HG03060 (cell line): ENCODE measurements around the gene NEK9.
"Not testable (repeated sequence)": the region's sequence is repeated elsewhere in the genome, so short reads cannot be mapped to it uniquely, and the experiment has no call there.

Source experiments
- ATAC-seq: cut with Tn5 transposase; IDR thresholded peaks from one replicate; pipeline ENCODE4 v1.9.1; 2021; ENCODE audit warnings: low read depth, moderate number of reproducible peaks; ENCODE audit not compliant: unreplicated experiment

Gene NEK9

GRCh38 chr14:75068294-75069120 lies 58.3 kb downstream of the NEK9 start:
- no peak for ATAC-seq

GRCh38 chr14:75067765-75068164 lies 59.1 kb downstream of the NEK9 start:
- ATAC-seq, result not testable (repeated sequence)

DNA sequence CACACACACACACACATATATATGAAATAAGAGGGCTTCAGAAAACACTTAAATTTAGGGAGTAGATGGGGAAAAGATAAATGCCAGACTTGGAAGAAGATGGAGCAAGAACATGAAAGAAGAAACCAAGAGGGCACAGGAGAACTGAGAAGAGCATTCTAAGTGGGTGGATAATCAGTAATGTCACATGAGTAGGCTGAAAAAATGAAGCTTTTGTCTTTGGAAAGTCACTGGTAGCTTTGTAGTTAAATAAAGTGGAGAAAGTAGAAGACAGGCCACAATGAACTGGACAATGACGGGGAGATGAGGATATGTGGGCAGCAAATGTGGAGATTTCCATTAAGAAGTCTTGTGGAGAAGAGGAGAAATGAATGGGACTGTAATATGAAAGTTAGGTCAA lies 59.6 kb downstream of the NEK9 start:
- ATAC-seq, result no peak

GRCh38 chr14:75066691-75067090 lies 60.2 kb downstream of the NEK9 start:
- no peak for ATAC-seq

- no peak for ATAC-seq
These were observed 62.7 kb downstream of the NEK9 start for GRCh38 chr14:75064205-75064567.

- peak; percentile 72 for ATAC-seq
These were observed 63.2 kb downstream of the NEK9 start, which contains the start of gene ACYP1 for GRCh38 chr14:75063491-75064204. Gene ACYP1, minus strand, starts transcription at chr14:75064024. Its CDS starts 471 bp downstream, at chr14:75063553.

- ATAC-seq, result no peak
These were observed 63.8 kb downstream of the NEK9 start for GRCh38 chr14:75063013-75063412.

DNA sequence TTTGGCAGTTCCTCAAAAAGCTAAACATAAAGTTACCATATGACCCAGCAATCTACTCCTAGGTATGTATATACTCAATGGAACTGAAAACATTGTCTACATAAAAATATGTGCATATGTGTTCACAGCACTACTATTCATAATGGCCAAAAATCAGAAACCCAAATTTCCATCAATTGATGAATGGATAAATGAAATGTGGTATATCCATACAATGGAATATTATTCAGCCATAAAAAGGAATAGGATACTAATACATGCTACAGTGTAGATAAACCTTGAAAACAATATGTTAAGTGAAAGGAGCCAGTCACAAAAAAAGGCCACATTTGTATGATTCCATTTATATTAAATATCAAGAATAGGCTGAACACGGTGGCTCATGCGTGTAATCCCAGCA lies 66.4 kb downstream of the NEK9 start:
- no peak for ATAC-seq

DNA sequence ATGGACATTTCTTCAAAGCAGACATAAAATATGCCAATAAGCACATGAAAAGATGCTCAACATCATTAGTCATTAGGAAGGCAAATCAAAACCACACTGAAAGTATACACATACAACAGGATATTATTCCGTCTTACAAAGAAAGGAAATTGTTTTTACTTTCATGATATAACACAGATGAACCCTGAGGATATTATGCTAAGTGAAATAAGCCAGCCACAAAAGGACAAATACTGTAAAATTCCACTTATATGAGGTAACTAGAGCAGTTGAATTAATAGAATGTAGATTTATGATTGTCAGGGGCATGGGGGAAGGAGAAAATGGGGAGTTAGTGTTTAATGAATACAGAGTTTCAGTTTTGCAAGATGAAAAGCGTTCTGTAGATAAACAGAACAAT lies 67.2 kb downstream of the NEK9 start:
- no peak for ATAC-seq

- no peak for ATAC-seq
These were observed 72.4 kb downstream of the NEK9 start for GRCh38 chr14:75054421-75054820.

DNA sequence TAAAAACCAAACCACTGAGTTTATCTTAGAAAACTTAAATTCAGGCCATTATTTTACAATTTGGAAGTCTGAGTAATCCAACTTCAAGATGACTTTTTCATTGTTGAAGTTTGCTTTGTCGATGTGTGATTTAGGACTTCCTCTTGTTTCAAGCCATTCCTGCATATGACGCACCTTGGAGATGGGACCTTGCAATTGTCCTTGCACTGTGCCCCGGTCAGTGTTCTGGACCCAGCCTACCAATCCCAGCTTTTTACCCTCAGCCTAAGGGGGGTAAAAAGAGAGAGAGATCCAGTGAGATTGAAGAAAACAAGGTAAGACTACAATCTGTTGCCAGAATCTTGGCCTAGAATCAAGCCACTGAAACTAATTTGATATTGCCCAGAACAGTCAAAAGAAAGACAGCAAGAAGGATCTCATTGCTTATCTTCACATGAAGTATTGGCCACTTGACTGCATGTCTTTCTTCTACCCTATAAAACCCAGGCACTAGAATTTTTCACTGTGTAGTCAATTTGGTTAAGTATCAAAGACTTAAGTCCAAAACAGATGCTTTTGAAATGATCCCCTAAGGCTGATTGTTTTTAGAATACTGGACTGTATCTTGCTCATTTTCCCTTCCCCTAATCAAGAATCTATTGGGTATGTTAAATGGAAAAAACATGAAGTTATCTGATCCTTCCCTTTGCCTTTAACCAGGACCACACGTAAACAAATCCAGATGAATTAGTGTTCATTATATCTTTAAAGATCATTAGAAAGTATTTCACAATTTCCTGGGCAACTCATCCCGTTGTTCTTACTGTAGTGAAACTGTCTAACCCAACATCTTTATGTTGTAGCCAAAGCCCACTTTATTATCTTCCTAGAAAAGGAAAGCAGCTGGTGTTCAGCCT lies 73.2 kb downstream of the NEK9 start:
- no peak for ATAC-seq

GRCh38 chr14:75051556-75051899 lies 75.3 kb downstream of the NEK9 start:
- no peak for ATAC-seq

DNA sequence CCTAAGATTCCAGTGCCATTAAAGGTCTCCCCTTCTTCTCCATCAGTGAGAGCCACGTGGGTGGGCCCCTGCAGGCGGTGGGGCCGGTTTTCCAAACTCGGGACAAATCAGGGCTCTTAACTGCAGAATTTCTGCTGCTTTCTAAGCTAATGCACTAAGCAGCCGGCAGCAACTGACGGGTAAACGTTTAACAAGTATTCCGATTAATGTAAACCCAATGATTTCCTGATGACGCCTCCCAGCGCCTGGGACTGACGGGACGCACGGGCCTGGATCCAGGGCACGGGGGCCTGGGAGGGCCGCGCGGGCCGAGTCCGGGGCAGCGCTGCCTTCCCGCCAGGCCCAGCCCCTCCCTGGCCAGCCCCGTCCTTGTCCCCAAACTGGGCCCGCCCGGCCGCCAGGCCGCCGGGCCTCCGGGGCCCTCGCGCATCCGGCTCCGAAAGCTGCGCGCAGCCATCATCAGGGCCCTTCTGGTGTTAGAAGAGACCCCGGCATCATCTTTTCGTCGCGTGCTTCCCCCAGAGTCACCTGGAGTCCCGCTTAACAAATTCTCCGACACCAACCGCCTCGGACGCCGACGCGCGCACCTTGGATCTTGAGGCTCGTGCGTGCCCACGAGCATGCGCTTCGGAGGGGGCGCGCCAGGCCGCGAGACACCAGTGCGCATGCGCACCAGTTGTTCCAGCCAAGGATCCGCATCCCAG lies 75.8 kb downstream of the NEK9 start, which contains the start of gene MLH3:
Gene MLH3 (minus strand): TSS at position 616 of the 704 bp plus-strand sequence. CDS start 1,812 bp downstream, outside the sequence.
- no peak for ATAC-seq

- no peak for ATAC-seq
These were observed 77.1 kb downstream of the NEK9 start for GRCh38 chr14:75049731-75050201.

- no peak for ATAC-seq
These were observed 77.7 kb downstream of the NEK9 start for GRCh38 chr14:75049136-75049535.

DNA sequence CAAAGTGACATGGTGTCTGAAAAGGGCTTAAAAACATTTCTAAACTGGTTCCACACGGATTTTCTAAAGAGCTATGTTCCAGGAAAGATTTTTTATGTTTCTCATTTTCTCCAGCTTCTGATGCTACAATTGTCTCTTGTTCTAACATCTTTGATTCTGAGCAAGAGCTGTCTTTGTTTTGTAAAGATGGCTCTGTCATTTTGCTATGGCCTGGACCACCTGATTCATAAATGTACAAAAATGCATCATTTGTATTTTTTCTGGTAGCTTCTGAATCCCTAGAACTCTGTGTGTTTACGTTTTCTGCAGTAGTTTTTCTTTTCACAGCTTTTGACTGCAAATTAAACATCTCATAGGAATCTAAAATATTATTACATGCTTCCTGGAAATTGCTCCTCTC lies 78.7 kb downstream of the NEK9 start:
- ATAC-seq, result no peak

DNA sequence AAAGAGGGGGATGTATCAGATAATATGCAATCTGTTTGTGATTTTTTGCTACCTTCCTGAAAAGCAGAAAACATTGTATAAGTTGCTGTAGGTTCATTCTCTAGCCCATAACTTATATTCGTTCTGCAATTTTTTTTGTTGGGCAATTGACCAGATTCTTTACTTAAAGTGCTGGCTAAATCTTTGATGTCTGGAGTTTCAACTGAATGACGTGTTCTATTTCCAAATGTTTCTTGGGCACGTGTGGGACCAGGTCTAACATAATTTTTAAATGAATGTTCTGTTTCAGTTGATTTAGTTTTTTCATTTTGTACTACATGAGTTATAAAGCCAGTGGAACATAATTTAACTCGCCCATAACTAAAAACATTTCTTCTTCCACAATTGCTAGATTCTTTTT lies 79.3 kb downstream of the NEK9 start:
- no peak for ATAC-seq

- ATAC-seq, result no peak
These were observed 79.9 kb downstream of the NEK9 start for GRCh38 chr14:75046899-75047298.

GRCh38 chr14:75046275-75046674 lies 80.6 kb downstream of the NEK9 start:
- no peak for ATAC-seq

DNA sequence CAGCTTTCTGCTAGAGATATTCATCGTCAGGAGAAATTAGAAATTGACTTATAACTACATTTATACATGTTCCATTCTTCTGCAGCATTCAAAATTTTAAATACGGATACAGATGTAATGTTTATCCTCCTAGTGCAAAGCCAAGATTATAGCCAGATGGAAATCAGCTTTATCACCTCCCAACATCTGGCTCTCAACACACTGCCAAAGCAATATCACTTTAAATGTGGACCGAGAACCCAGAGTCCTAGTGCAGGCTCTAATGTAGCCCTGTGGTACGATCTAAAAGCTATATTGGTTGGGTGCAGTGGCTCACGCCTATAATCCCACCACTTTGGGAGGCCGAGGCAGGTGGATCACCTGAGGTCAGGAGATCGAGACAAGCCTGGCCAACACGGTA lies 82.1 kb downstream of the NEK9 start:
- ATAC-seq, result no peak
